Subcutaneous adipose tissue (tissue), 4 donors: Measurements from ENCODE around the gene IFNGR2. TPM values are rescaled to one million over a fixed set of nuclear protein-coding genes. Genes with fewer than 3 reads are reported as not detected.

Source experiments
- CTCF ChIP-seq: fragments of 450-650 bp; IDR thresholded peaks from one replicate; pipeline ENCODE4 v1.5.1; 2016; ENCODE audit warnings: low read depth, mild to moderate bottlenecking, control low read depth, antibody characterized with exemption, moderate library complexity
- total RNA-seq, 4 donors: library from RNA; depleted of rRNA; stranded (reverse); fragments of >200 nt; gene quantifications; one replicate each; pipeline ENCODE4 v1.1.0, GENCODE V29; 2016

IFNGR2 gene
- total RNA-seq, 4 donors from 2014 or later = 64.2 to 208 (median 106) TPM

GRCh38 chr21:33396951-33397350 lies 6.3 kb upstream of the IFNGR2 start:
- TF ChIP-seq CTCF = no peak

GRCh38 chr21:33397717-33398116 lies 5.5 kb upstream of the IFNGR2 start:
- TF ChIP-seq CTCF = no peak

DNA sequence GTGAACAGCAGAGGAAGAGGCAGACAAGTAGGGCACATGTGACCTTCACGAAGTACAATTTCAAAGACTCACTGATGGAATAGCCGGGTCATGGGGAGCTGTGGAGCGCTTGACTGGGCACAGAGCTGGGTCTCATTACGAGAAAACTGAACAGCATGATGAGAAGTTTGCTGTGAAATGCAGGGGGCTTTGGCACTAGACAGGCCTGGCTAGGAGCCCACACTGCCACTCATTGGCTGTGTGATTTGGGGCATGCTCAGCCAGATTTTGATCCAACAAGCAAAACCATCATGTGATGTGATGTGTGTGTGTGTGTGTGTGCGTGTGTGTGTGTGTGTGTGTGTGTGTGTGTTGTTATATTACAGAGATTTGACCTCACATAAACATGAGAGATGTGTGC lies 4.9 kb upstream of the IFNGR2 start:
- TF ChIP-seq CTCF = no peak

- no peak for TF ChIP-seq CTCF
Observed at GRCh38 chr21:33401630-33401992, 1.6 kb upstream of the IFNGR2 start.

DNA sequence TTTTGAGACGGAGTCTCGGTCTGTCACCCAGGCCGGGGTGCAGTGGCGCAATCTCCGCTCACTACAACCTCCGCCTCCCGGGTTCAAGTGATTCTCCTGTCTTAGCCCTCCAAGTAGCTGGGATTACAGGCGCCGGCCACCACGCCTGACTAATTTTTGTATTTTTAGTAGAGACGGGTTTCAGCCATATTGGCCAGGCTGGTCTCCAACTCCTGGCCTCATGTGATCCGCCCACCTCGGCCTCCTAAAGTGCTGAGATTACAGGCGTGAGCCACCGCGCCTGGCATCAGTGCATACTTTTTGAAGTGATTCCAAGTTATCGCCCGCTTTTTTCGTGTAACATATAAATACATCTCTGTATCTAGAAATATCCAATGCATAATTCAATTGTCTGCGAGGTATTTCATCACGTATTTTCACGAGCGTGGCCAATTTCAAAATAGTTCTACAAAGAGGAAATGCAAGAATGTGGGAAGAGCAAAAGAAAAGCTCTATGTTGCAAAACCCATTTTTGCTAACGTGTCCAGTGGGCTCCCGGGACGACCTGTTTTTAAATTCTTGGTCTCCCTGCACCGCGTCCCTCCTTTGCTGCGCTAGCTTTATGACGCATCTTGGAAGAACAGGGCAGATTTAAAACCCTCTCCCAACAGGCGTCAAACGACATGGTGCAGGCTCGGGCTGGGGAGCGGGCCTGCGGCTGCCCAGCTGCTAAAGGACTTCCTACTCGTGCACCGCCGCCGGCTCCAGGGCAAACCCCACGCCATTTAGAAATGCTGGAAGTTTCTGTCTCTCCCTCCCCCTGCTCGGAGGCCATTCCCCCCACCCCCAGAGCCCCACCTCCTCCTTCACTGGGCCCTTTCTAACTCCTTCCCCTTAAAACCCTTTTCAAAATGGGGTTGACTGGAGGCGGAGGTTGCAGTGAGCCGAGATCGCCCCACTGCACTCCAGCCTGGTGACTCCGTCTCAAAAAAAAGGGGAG lies 923 bp upstream of the IFNGR2 start:
- TF ChIP-seq CTCF = no peak

DNA sequence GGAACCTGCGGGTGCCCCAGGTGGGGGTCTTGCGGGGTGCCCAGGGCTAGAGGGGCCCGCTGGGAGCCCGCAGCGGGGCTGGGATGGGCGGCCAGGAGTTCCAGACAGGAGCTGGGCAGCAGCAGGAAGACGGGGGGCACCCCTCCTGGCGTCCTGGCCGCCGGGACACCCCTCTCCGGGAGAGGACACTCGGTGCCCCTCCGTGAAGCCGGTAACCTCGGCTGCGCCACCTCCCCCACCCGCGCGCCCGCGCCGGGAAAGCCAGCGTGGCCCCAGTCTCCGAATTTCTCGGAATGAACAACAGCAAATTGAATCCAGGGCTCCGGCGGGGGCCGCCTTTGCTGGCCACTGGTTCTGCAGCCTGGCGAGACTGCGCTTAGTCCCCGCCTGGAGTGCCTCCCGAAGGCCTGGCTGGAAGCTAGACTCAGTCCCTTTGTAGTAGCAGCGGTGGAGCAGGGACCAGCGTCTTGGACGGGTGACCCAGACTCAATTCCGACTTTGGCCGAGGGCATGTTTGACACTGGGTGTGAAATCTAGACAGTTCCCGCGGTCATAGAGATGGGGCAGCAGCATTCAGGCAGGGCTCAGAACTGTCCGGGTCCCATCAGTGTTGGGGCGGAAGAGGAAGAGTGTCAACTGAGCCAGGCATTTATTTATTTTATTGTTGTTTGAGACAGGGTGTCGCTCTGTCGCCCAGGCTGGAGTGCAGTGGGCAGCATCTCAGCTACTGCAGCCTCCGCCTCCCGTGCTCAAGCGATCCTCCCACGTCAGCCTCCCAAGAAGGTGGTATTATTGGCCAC lies 773 bp downstream of the IFNGR2 start:
- TF ChIP-seq CTCF = no peak

- TF ChIP-seq CTCF = no peak
Observed at GRCh38 chr21:33406493-33406892, 3.3 kb downstream of the IFNGR2 start.
